ENCODE data around the gene ERG. TPM values are rescaled to one million over a fixed set of nuclear protein-coding genes. Genes with fewer than 3 reads are reported as not detected.

ERG gene
- total and polyA plus RNA-seq, 2 donors from 2014 or later = 6.6 to 29.6 TPM

GRCh38 chr21:38477226-38477625 lies 21.1 kb downstream of the ERG start:
- TF ChIP-seq, protein P1, sequence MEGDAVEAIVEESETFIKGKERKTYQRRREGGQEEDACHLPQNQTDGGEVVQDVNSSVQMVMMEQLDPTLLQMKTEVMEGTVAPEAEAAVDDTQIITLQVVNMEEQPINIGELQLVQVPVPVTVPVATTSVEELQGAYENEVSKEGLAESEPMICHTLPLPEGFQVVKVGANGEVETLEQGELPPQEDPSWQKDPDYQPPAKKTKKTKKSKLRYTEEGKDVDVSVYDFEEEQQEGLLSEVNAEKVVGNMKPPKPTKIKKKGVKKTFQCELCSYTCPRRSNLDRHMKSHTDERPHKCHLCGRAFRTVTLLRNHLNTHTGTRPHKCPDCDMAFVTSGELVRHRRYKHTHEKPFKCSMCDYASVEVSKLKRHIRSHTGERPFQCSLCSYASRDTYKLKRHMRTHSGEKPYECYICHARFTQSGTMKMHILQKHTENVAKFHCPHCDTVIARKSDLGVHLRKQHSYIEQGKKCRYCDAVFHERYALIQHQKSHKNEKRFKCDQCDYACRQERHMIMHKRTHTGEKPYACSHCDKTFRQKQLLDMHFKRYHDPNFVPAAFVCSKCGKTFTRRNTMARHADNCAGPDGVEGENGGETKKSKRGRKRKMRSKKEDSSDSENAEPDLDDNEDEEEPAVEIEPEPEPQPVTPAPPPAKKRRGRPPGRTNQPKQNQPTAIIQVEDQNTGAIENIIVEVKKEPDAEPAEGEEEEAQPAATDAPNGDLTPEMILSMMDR (IDR thresholded peaks at IDR 0.05; ENCODE audit: borderline replicate concordance, extremely low read depth, insufficient read depth) = no peak
- Histone ChIP-seq H3K4me1 (ENCODE audit: control insufficient read depth in 2 of 3, insufficient read depth in 2 of 3, low read depth in 1 of 3, low read length in 3 of 3) (peaks cover 0 to 2% (median 0%) of the 10 kb centered on the region in 3 donors), H3K36me3 (ENCODE audit: control insufficient read depth in 2 of 3, insufficient read depth in 3 of 3, low read length in 3 of 3) (no peaks in the 10 kb centered on the region), H3K27ac (ENCODE audit: low read depth in 2 of 2, low read length in 2 of 2) (no peak overlapping the region), H3K27me3 (ENCODE audit: control insufficient read depth, insufficient read depth, low read length) (no peaks in the 10 kb centered on the region), H3K9ac (ENCODE audit: low read length in 3 of 3) (no peak overlapping the region), H3K9me3 (ENCODE audit: control insufficient read depth in 2 of 3, insufficient read depth in 1 of 3, low read length in 3 of 3) (no peaks in the 10 kb centered on the region), H3K4me3 (ENCODE audit: low read length in 3 of 3) (no peak overlapping the region)
- DNase-seq (no peak), FAIRE-seq (no peak)
- intact Hi-C loops (cut with DNase I) = no loop called here

- no peaks in the 10 kb centered on the region for H3K9me3 ChIP-seq (ENCODE audit: control insufficient read depth in 2 of 3, insufficient read depth in 1 of 3, low read length in 3 of 3)
- no peak overlapping the region for H3K27ac ChIP-seq (ENCODE audit: low read depth in 2 of 2, low read length in 2 of 2)
- H3K4me3 ChIP-seq (ENCODE audit: low read length in 3 of 3) = no peak overlapping the region
- H3K27me3 ChIP-seq (ENCODE audit: control insufficient read depth, insufficient read depth, low read length) = no peaks in the 10 kb centered on the region
- FAIRE-seq (no peak), DNase-seq (peak in 2 of 5 donors; percentile 25 to 61)
- no peak overlapping the region for H3K9ac ChIP-seq (ENCODE audit: low read length in 3 of 3)
- peaks cover 0 to 2% (median 0%) of the 10 kb centered on the region in 3 donors for H3K4me1 ChIP-seq (ENCODE audit: control insufficient read depth in 2 of 3, insufficient read depth in 2 of 3, low read depth in 1 of 3, low read length in 3 of 3)
- TF ChIP-seq, protein P1 (IDR thresholded peaks at IDR 0.05; ENCODE audit: borderline replicate concordance, extremely low read depth, insufficient read depth) = no peak
- intact Hi-C loops (cut with DNase I) = no loop called here
- no peaks in the 10 kb centered on the region for H3K36me3 ChIP-seq (ENCODE audit: control insufficient read depth in 2 of 3, insufficient read depth in 3 of 3, low read length in 3 of 3)
These were observed 21.9 kb downstream of the ERG start for GRCh38 chr21:38476385-38476784.

DNA sequence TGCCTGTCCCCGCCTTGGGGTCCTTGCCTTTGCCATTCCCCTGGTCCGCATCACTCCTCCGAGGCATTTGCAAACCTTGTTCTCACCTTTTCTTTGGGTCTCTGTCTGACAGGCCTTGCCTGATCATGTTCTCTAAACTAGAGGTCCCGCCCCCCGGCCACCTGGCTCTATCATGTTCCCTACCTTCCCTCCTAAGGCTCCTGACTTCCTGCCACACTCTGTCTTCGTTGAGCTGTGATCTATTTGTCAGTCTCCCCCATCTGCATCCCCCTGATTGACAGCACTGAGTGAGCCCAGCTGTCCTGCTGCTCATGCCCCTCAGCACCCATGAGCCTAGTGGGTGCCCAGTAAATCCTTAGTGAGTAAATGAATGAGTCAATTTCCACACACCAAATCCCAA lies 22.8 kb downstream of the ERG start:
- TF ChIP-seq, protein P1 (IDR thresholded peaks at IDR 0.05; ENCODE audit: borderline replicate concordance, extremely low read depth, insufficient read depth) = no peak
- H3K9me3 ChIP-seq (ENCODE audit: control insufficient read depth in 2 of 3, insufficient read depth in 1 of 3, low read length in 3 of 3) = no peaks in the 10 kb centered on the region
- H3K27me3 ChIP-seq (ENCODE audit: control insufficient read depth, insufficient read depth, low read length) = no peaks in the 10 kb centered on the region
- H3K36me3 ChIP-seq (ENCODE audit: control insufficient read depth in 2 of 3, insufficient read depth in 3 of 3, low read length in 3 of 3) = no peaks in the 10 kb centered on the region
- no peak overlapping the region for H3K27ac ChIP-seq (ENCODE audit: low read depth in 2 of 2, low read length in 2 of 2)
- intact Hi-C loops (cut with DNase I) = no loop called here
- H3K9ac ChIP-seq (ENCODE audit: low read length in 3 of 3) = no peak overlapping the region
- DNase-seq (no peak), FAIRE-seq (no peak)
- H3K4me3 ChIP-seq (ENCODE audit: low read length in 3 of 3) = no peak overlapping the region
- H3K4me1 ChIP-seq (ENCODE audit: control insufficient read depth in 2 of 3, insufficient read depth in 2 of 3, low read depth in 1 of 3, low read length in 3 of 3) = peaks cover 0 to 2% (median 0%) of the 10 kb centered on the region in 3 donors

- no peaks in the 10 kb centered on the region for H3K9me3 ChIP-seq (ENCODE audit: control insufficient read depth in 2 of 3, insufficient read depth in 1 of 3, low read length in 3 of 3)
- H3K4me1 ChIP-seq (ENCODE audit: control insufficient read depth in 2 of 3, insufficient read depth in 2 of 3, low read depth in 1 of 3, low read length in 3 of 3) = peaks cover 0 to 2% (median 0%) of the 10 kb centered on the region in 3 donors
- intact Hi-C loops (cut with DNase I) = no loop called here
- H3K9ac ChIP-seq (ENCODE audit: low read length in 3 of 3) = no peak overlapping the region
- H3K36me3 ChIP-seq (ENCODE audit: control insufficient read depth in 2 of 3, insufficient read depth in 3 of 3, low read length in 3 of 3) = no peaks in the 10 kb centered on the region
- H3K27me3 ChIP-seq (ENCODE audit: control insufficient read depth, insufficient read depth, low read length) = no peaks in the 10 kb centered on the region
- H3K4me3 ChIP-seq (ENCODE audit: low read length in 3 of 3) = no peak overlapping the region
- FAIRE-seq (no peak), DNase-seq (no peak)
- TF ChIP-seq, protein P1 (IDR thresholded peaks at IDR 0.05; ENCODE audit: borderline replicate concordance, extremely low read depth, insufficient read depth) = no peak
- H3K27ac ChIP-seq (ENCODE audit: low read depth in 2 of 2, low read length in 2 of 2) = no peak overlapping the region
These were observed 23.5 kb downstream of the ERG start for GRCh38 chr21:38474796-38475195.
